Mesenchymal stem cell (in vitro differentiated cells and primary cell): ENCODE measurements around the gene ARPC4. TPM values are rescaled to one million over a fixed set of nuclear protein-coding genes. Genes with fewer than 3 reads are reported as not detected.
A peak's percentile ranks its signal among the peaks of the same experiment; 100 is the strongest.

ENCODE experiments used
- DNase-seq: peaks from one replicate; pipeline ENCODE4 v3.0.0-alpha.2; 2013
- H2AFZ ChIP-seq: one replicate; pipeline ENCODE4 v1.6.1; 2013; ENCODE audit warnings: low read depth, mild to moderate bottlenecking, control low read depth, inconsistent platforms, low read length, moderate library complexity
- H2AK5ac ChIP-seq: 2 replicates; pipeline ENCODE4 v1.6.1; 2013; ENCODE audit warnings: low read length, moderate library complexity, mild to moderate bottlenecking, inconsistent platforms; ENCODE audit not compliant: severe bottlenecking
- H2BK120ac ChIP-seq: one replicate; pipeline ENCODE4 v1.6.1; 2013; ENCODE audit warnings: low read depth, mild to moderate bottlenecking, inconsistent platforms, low read length, moderate library complexity
- H2BK12ac ChIP-seq, 2 experiments: one replicate each; pipeline ENCODE4 v1.6.1; 2013; ENCODE audit warnings: inconsistent platforms in 2 of 2, low read length in 2 of 2, mild to moderate bottlenecking in 2 of 2, moderate library complexity in 2 of 2, control low read depth in 1 of 2
- H2BK15ac ChIP-seq: one replicate; pipeline ENCODE4 v1.6.1; 2013; ENCODE audit warnings: mild to moderate bottlenecking, low read depth, inconsistent platforms; ENCODE audit not compliant: poor library complexity, severe bottlenecking
- H2BK5ac ChIP-seq: 2 replicates; pipeline ENCODE4 v1.6.1; 2013; ENCODE audit warnings: low read depth, mild to moderate bottlenecking, low read length, control low read depth, inconsistent platforms; ENCODE audit not compliant: poor library complexity, severe bottlenecking
- H3K14ac ChIP-seq, 2 experiments: one replicate each; pipeline ENCODE4 v1.6.1; 2013; ENCODE audit warnings: inconsistent platforms in 2 of 2, low read length in 2 of 2, control low read depth in 1 of 2, mild to moderate bottlenecking in 1 of 2, moderate library complexity in 1 of 2
- H3K18ac ChIP-seq, 2 experiments: one replicate each; pipeline ENCODE4 v1.6.1; 2013; ENCODE audit warnings: inconsistent platforms in 2 of 2, low read length in 2 of 2, control low read depth in 1 of 2, low read depth in 1 of 2, mild to moderate bottlenecking in 1 of 2
- H3K23ac ChIP-seq, 2 experiments: one replicate each; pipeline ENCODE4 v1.6.1; 2013; ENCODE audit warnings: inconsistent platforms in 2 of 2, low read length in 2 of 2, mild to moderate bottlenecking in 2 of 2, moderate library complexity in 2 of 2, control low read depth in 1 of 2
- H3K27ac ChIP-seq: 2 replicates; pipeline ENCODE4 v1.5.1; 2013; ENCODE audit warnings: mild to moderate bottlenecking, moderate library complexity, low read length, control low read depth, inconsistent platforms; ENCODE audit not compliant: poor library complexity, severe bottlenecking
- H3K27me3 ChIP-seq, 2 experiments: 2 replicates each; pipeline versions ENCODE4 v1.6.1 to v1.7.0; 2013; ENCODE audit warnings: low read length in 2 of 2, mild to moderate bottlenecking in 2 of 2, moderate library complexity in 2 of 2, control low read depth in 1 of 2, inconsistent platforms in 1 of 2; ENCODE audit not compliant: control insufficient read depth in 1 of 2, insufficient read depth in 1 of 2
- H3K36me3 ChIP-seq, 2 experiments: 2 replicates each; pipeline versions ENCODE4 v1.6.1 to v1.7.0; 2013; ENCODE audit warnings: low read length in 2 of 2, control low read depth in 1 of 2, inconsistent platforms in 1 of 2, low read depth in 1 of 2, mild to moderate bottlenecking in 1 of 2; ENCODE audit not compliant: insufficient read depth in 2 of 2, control insufficient read depth in 1 of 2
- H3K4ac ChIP-seq, 2 experiments: one replicate each; pipeline ENCODE4 v1.6.1; 2013; ENCODE audit warnings: inconsistent platforms in 2 of 2, low read length in 2 of 2, mild to moderate bottlenecking in 2 of 2, moderate library complexity in 2 of 2, control low read depth in 1 of 2, low read depth in 1 of 2
- H3K4me1 ChIP-seq: 2 replicates; pipeline ENCODE4 v1.6.1; 2013; ENCODE audit warnings: low read depth, low read length, control low read depth; ENCODE audit not compliant: control insufficient read depth, insufficient read depth
- H3K4me2 ChIP-seq: 2 replicates; pipeline ENCODE4 v1.6.1; 2013; ENCODE audit warnings: low read length, mild to moderate bottlenecking, inconsistent platforms; ENCODE audit not compliant: poor library complexity, severe bottlenecking
- H3K4me3 ChIP-seq, 2 experiments: 2 replicates each; pipeline versions ENCODE4 v1.5.1 to v1.7.0; 2013; ENCODE audit warnings: low read length in 2 of 2, mild to moderate bottlenecking in 2 of 2, control low read depth in 1 of 2, low read depth in 1 of 2; ENCODE audit not compliant: insufficient read depth in 1 of 2
- H3K79me1 ChIP-seq: replicated peaks from 2 replicates; pipeline ENCODE4 v1.6.1; 2013; ENCODE audit warnings: mild to moderate bottlenecking, control low read depth, low read length, inconsistent platforms; ENCODE audit not compliant: poor library complexity, severe bottlenecking
- H3K9ac ChIP-seq: 2 replicates; pipeline ENCODE4 v1.7.0; 2013; ENCODE audit warnings: mild to moderate bottlenecking, low read length, moderate library complexity
- H3K9me3 ChIP-seq: 2 replicates; pipeline ENCODE4 v1.7.0; 2013; ENCODE audit warnings: mild to moderate bottlenecking, low read length; ENCODE audit not compliant: control insufficient read depth
- H4K8ac ChIP-seq: one replicate; pipeline ENCODE4 v1.6.1; 2013; ENCODE audit warnings: inconsistent platforms, mild to moderate bottlenecking, low read length, moderate library complexity
- H4K91ac ChIP-seq: one replicate; pipeline ENCODE4 v1.6.1; 2013; ENCODE audit warnings: mild to moderate bottlenecking, low read length, inconsistent platforms
- WGBS: methylation state at CpG from one replicate; pipeline ENCODE4 v1.1.7; 2013; ENCODE audit warnings: mixed read lengths; 5-methylcytosine and 5-hydroxymethylcytosine counted together
- polyA plus RNA-seq, 2 experiments: library from polyadenylated mRNA; stranded (reverse); fragments of 200-250 nt; gene quantifications; one replicate each; pipeline ENCODE4 v1.2.3, GENCODE V29; 2013

ARPC4 gene
- 103 TPM for polyA plus RNA-seq (2013, experiment 1 of 2)
- 101 TPM for polyA plus RNA-seq (2013, experiment 2 of 2)

DNA sequence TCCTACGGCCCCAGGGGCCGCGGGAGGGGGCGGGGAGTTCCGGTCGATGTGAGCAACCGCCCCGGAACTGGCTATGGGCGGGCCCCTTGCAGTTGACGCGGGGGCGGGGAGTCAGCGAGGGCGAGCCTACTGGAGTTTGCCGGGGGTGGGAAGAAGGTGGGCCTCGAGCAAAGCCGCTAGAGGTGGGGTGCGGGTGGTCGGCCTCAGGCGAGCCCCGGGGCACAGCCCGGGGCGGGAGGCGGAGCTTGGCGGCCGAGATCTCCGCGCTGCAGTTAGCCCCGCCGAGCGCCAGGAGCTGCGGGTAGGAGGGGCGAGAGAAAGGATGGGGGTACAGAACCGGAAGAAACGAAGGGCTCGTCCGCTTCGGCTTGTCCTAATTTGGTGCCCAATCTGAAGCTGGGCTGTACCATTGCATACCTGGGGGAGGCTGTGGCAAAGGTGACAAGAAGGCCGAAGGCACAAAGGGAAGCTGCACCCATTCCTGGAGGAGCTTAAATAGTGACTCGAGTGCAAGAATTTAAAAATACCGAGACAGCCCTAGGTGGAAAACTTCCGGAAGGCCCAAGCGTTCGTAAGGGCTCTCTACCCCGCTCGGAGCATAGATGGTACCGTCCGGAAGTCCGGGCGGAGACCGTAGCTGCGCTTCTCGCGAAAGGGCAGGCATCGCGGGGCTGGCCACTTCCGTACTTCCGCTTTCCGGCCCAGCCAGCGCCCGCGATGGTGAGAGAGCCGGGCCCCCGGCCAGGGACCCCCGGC is at the start of gene ARPC4, which contains the start of gene TADA3:
Gene ARPC4 (plus strand): TSS at position 678 of the 756 bp plus-strand sequence. CDS start 40 bp downstream, at position 718.
Gene TADA3 (minus strand): TSS at position 69 of the 756 bp plus-strand sequence. CDS start 1,007 bp downstream, outside the sequence.
- no peaks in the 10 kb centered on the region for H3K9me3 ChIP-seq
- H3K4ac ChIP-seq = peak within 1 kb of the TSS; percentile 75 to 93
- peak within 1 kb of the TSS; percentile 99 for H3K9ac ChIP-seq
- peak within 1 kb of the TSS in 1 of 2 experiments; percentile 23 for H3K14ac ChIP-seq
- no peaks in the 10 kb centered on the region for H3K27me3 ChIP-seq
- peaks cover 19% of the 10 kb centered on the region for H3K79me1 ChIP-seq
- H2BK5ac ChIP-seq = peak within 1 kb of the TSS; percentile 98
- no peak within 1 kb of the TSS for H3K23ac ChIP-seq
- peak within 1 kb of the TSS; percentile 88 for H2AK5ac ChIP-seq
- H2AFZ ChIP-seq = no peak within 1 kb of the TSS
- H3K4me1 ChIP-seq = peaks cover 8% of the 10 kb centered on the region
- DNase-seq = peak; percentile 98
- H3K4me3 ChIP-seq = peak within 1 kb of the TSS; percentile 83 to 96
- peak within 1 kb of the TSS; percentile 69 for H3K4me2 ChIP-seq
- H4K8ac ChIP-seq = peak within 1 kb of the TSS; percentile 84
- H2BK12ac ChIP-seq = no peak within 1 kb of the TSS
- 1% methylated on average over 61 of the region's 65 CpGs for WGBS
- peak within 1 kb of the TSS; percentile 98 for H2BK120ac ChIP-seq
- H3K18ac ChIP-seq = peak within 1 kb of the TSS; percentile 74 to 88
- peak within 1 kb of the TSS; percentile 72 for H4K91ac ChIP-seq
- peak within 1 kb of the TSS; percentile 96 for H3K27ac ChIP-seq
- H3K36me3 ChIP-seq = peaks cover 31 to 50% of the 10 kb centered on the region in 2 experiments
- H2BK15ac ChIP-seq = peak within 1 kb of the TSS; percentile 96

GRCh38 chr3:9743548-9743947 is 49.3 kb upstream of the ARPC4 start:
- Histone ChIP-seq H3K9ac (no peak overlapping the region), H3K27ac (no peak overlapping the region), H3K4me2 (no peak overlapping the region), H2BK15ac (no peak overlapping the region), H2BK120ac (no peak overlapping the region), H4K8ac (no peak overlapping the region), H3K36me3 (peaks cover 90 to 100% of the 10 kb centered on the region in 2 experiments), H3K4ac (no peak overlapping the region), H2BK5ac (no peak overlapping the region), H2AK5ac (no peak overlapping the region), H3K23ac (no peak overlapping the region), H3K4me3 (no peak overlapping the region), H3K14ac (no peak overlapping the region), H2BK12ac (no peak overlapping the region), H3K18ac (no peak overlapping the region), H4K91ac (no peak overlapping the region), H3K9me3 (no peaks in the 10 kb centered on the region), H3K4me1 (peaks cover 15% of the 10 kb centered on the region), H3K27me3 (no peaks in the 10 kb centered on the region), H2AFZ (no peak overlapping the region), H3K79me1 (peaks cover 52% of the 10 kb centered on the region)
- WGBS = 98% methylated on average over 18 of the region's 18 CpGs
- DNase-seq = no peak

DNA sequence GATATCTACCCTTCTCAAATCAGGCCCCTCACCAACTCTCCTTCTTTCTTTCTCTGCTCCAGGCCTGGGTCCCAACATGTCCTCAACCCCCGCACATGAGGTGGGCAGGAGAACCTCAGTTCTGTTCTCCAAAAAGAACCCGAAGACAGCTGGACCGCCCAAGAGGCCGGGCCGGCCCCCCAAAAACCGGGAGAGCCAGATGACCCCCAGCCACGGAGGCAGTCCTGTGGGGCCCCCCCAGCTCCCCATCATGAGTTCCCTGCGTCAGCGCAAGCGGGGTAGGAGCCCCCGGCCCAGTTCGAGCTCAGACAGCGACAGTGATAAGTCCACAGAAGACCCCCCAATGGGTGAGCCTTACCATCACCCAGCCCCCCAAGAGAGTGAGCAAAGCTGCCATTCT is 48.7 kb upstream of the ARPC4 start:
- Histone ChIP-seq H2BK120ac (no peak overlapping the region), H2AK5ac (no peak overlapping the region), H4K8ac (no peak overlapping the region), H3K18ac (no peak overlapping the region), H3K23ac (no peak overlapping the region), H3K14ac (no peak overlapping the region), H3K27ac (no peak overlapping the region), H2BK12ac (no peak overlapping the region), H3K4me3 (no peak overlapping the region), H3K4ac (no peak overlapping the region), H3K27me3 (no peaks in the 10 kb centered on the region), H3K36me3 (peaks cover 88 to 96% of the 10 kb centered on the region in 2 experiments), H2BK15ac (peak overlapping the region; percentile 26), H3K4me2 (no peak overlapping the region), H3K9me3 (no peaks in the 10 kb centered on the region), H2BK5ac (no peak overlapping the region), H2AFZ (no peak overlapping the region), H3K79me1 (peaks cover 49% of the 10 kb centered on the region), H3K4me1 (peaks cover 16% of the 10 kb centered on the region), H3K9ac (no peak overlapping the region), H4K91ac (no peak overlapping the region)
- DNase-seq = no peak
- 96% methylated on average over 12 of the region's 13 CpGs for WGBS

DNA sequence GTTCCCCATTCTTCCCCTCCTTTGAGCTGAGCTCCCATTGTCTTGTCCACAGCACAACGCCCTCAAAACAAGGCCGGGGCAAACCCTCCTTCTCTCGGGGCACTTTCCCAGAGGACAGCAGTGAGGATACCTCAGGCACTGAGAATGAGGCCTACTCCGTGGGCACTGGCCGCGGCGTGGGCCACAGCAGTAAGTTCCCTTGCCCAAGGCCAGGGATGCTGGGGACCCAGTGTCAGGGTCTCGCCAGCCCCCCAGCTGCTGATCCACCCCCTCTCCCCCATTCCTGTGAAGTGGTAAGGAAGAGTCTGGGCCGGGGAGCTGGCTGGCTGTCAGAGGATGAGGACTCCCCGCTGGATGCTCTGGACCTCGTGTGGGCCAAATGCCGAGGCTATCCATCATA is 47.4 kb upstream of the ARPC4 start:
- Histone ChIP-seq H3K9me3 (no peaks in the 10 kb centered on the region), H2AK5ac (no peak overlapping the region), H3K9ac (no peak overlapping the region), H2BK120ac (no peak overlapping the region), H2BK15ac (no peak overlapping the region), H4K91ac (no peak overlapping the region), H3K27ac (peak overlapping the region; percentile 9), H4K8ac (no peak overlapping the region), H3K36me3 (peaks cover 76 to 82% of the 10 kb centered on the region in 2 experiments), H3K14ac (no peak overlapping the region), H3K4ac (no peak overlapping the region), H2BK12ac (peak overlapping the region in 1 of 2 experiments; percentile 34), H3K4me1 (peaks cover 19% of the 10 kb centered on the region), H2AFZ (no peak overlapping the region), H3K27me3 (no peaks in the 10 kb centered on the region), H3K23ac (no peak overlapping the region), H3K4me2 (no peak overlapping the region), H2BK5ac (no peak overlapping the region), H3K18ac (no peak overlapping the region), H3K79me1 (peaks cover 38% of the 10 kb centered on the region), H3K4me3 (peak overlapping the region in 1 of 2 experiments; percentile 29)
- DNase-seq = no peak
- WGBS = 86% methylated on average over 3 of the region's 12 CpGs
